ENCODE data around the gene KIF20B. TPM values are rescaled to one million over a fixed set of nuclear protein-coding genes. Genes with fewer than 3 reads are reported as not detected.

The KIF20B gene
- total and polyA plus RNA-seq, 9 donors: 2.4 to 9.3 (median 3.9) TPM

DNA sequence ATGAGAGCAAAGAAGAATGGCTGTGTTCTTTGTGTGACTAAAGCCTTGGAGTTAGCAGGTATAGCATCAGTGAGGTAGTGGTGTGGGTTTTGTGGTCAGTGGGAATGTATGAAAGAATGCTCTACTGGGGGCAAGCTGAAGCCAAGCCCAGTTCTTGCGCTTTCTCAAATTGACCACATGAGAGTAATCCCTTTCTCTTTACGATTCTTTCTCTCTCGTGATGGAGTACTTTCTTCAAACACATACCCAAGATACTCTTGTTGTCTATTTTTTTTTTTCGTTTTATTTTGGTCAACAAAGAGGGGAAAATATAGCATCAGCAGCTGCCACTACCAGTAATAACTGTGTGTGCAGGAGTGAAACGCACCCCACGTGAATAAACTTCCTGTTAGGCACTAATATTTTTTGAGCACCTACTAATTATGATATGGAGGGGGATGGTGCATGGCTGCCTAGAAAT lies 48.0 kb upstream of the KIF20B start:
- DNase-seq: no peak
- WGBS, 3 donors: 60 to 68% (median 67%) methylated on average over 6 of the region's 6 CpGs
- Histone ChIP-seq H3K9me3 (no peaks in the 10 kb centered on the region), H3K4me1 (ENCODE audit: insufficient read depth) (no peaks in the 10 kb centered on the region), H3K4me3 (no peak overlapping the region), H3K27ac (no peak overlapping the region), H3K36me3 (no peaks in the 10 kb centered on the region), H3K27me3 (no peaks in the 10 kb centered on the region)
- intact Hi-C loops (cut with DNase I): no loop called here
- no peak for TF ChIP-seq POLR2A (IDR thresholded peaks at IDR 0.05)

DNA sequence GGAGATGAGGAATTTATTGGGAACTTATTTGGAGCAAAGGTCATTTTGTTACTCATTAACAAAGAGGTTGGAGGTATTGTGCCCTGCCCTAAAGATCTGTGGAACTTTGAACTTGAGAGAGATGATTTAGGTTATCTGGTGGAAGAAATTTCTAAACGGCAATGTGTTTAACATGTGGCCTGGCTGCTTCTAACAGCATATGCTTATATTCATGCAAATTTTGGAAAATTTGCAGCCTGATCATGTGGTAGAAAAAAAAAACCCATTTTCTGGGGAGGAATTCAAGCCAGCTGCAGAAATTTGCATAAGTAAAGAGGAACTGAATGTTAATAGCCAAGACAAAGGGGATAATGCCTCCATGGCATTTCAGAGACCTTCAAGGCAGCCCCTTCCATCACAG lies 45.7 kb upstream of the KIF20B start:
- intact Hi-C loops (cut with DNase I): no loop called here
- WGBS, 3 donors: 79 to 91% (median 80%) methylated on average over 1 of the region's 1 CpG

DNA sequence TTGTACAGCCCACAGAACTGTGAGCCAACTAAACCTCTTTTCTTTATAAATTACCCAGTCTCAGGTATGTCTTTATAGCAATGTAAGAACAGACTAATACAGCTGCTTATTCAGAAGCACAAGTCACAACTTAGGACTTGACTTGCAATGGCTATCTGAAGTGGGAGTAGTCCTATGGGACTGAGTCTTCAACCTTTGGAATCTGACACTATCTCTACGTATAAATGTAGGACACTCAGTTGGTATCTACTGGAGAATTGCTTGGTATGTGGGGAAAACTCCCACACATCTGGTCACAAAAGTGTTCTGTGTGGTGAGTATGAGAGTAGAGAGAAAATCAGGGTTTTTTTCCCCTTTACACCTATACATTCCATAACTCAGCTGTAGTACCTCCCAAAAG lies 44.1 kb upstream of the KIF20B start:
- Histone ChIP-seq H3K27ac (no peak overlapping the region), H3K4me1 (ENCODE audit: insufficient read depth) (no peaks in the 10 kb centered on the region), H3K9me3 (no peaks in the 10 kb centered on the region), H3K4me3 (no peak overlapping the region), H3K36me3 (no peaks in the 10 kb centered on the region), H3K27me3 (no peaks in the 10 kb centered on the region)
- DNase-seq: no peak
- intact Hi-C loops (cut with DNase I): no loop called here
- TF ChIP-seq EP300 (IDR thresholded peaks at IDR 0.05) (no peak), POLR2A (IDR thresholded peaks at IDR 0.05) (no peak)
- TF ChIP-seq, protein P1, sequence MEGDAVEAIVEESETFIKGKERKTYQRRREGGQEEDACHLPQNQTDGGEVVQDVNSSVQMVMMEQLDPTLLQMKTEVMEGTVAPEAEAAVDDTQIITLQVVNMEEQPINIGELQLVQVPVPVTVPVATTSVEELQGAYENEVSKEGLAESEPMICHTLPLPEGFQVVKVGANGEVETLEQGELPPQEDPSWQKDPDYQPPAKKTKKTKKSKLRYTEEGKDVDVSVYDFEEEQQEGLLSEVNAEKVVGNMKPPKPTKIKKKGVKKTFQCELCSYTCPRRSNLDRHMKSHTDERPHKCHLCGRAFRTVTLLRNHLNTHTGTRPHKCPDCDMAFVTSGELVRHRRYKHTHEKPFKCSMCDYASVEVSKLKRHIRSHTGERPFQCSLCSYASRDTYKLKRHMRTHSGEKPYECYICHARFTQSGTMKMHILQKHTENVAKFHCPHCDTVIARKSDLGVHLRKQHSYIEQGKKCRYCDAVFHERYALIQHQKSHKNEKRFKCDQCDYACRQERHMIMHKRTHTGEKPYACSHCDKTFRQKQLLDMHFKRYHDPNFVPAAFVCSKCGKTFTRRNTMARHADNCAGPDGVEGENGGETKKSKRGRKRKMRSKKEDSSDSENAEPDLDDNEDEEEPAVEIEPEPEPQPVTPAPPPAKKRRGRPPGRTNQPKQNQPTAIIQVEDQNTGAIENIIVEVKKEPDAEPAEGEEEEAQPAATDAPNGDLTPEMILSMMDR (IDR thresholded peaks at IDR 0.05): no peak
- 29 to 53% (median 33%) methylated on average over 1 of the region's 1 CpG for WGBS, 3 donors

More for the DNA sequence above, 45.7 kb upstream of the KIF20B start:
- H3K9me3 ChIP-seq: no peaks in the 10 kb centered on the region
- no peak for DNase-seq
- no peak for TF ChIP-seq POLR2A (IDR thresholded peaks at IDR 0.05)
- TF ChIP-seq EP300 (IDR thresholded peaks at IDR 0.05): no peak
- TF ChIP-seq, protein P1 (IDR thresholded peaks at IDR 0.05): no peak
- no peaks in the 10 kb centered on the region for H3K36me3 ChIP-seq
- H3K27ac ChIP-seq: no peak overlapping the region
- H3K4me1 ChIP-seq (ENCODE audit: insufficient read depth): no peaks in the 10 kb centered on the region
- no peaks in the 10 kb centered on the region for H3K27me3 ChIP-seq
- H3K4me3 ChIP-seq: no peak overlapping the region

DNA sequence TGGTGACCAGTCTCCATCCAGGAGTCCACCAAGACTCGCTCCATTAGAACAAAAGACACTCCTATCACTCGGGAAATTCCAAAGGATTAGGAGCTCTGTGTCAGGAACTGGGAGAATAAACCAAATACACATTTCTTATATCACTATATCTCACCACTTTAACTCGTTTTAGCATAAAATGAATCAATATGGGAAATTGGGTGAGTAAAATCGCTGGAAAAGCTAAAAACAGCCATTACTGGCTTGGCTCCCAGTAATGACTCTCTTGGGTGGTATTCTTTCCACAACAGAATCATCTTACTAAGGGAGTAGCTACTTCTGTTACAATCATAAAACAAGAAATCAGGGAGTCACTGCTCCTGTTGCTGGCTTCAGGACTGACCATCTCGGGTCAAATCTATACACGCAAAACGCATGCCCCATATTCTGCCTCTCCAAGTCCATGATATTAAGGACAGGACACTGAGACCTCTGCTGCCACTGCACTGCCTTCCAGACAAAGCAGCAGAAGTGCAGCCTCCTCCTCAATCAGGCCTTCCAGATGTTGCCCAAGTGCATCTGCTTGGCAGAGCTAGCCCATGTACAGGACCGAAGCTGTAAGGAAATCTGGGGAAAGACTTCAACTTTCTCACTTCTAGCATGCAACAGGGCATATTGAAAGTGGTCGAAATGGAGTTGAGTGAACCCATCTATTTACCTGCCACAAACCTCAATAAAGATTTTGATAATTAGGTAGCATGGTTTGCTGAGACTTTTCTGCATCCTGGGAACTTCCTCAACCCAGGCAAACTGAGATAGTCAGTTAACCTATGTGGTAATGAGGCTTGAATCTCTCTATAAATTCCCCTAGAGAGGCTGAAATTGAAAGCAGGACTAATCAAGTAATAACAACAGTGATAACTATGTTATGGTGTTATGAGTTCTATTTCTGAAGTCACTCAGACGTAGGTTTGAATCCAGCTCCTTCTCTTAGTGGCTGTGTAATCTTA lies 42.0 kb upstream of the KIF20B start:
- no peaks in the 10 kb centered on the region for H3K27me3 ChIP-seq
- WGBS, 3 donors: 56 to 71% (median 61%) methylated on average over 10 of the region's 10 CpGs
- H3K36me3 ChIP-seq: no peaks in the 10 kb centered on the region
- no peak overlapping the region for H3K4me3 ChIP-seq
- no peaks in the 10 kb centered on the region for H3K9me3 ChIP-seq
- no peaks in the 10 kb centered on the region for H3K4me1 ChIP-seq (ENCODE audit: insufficient read depth)
- intact Hi-C loops (cut with DNase I): no loop called here
- DNase-seq: no peak
- H3K27ac ChIP-seq: no peak overlapping the region
- TF ChIP-seq EP300 (IDR thresholded peaks at IDR 0.05) (no peak), POLR2A (IDR thresholded peaks at IDR 0.05) (no peak)
- TF ChIP-seq, protein P1 (IDR thresholded peaks at IDR 0.05): no peak

DNA sequence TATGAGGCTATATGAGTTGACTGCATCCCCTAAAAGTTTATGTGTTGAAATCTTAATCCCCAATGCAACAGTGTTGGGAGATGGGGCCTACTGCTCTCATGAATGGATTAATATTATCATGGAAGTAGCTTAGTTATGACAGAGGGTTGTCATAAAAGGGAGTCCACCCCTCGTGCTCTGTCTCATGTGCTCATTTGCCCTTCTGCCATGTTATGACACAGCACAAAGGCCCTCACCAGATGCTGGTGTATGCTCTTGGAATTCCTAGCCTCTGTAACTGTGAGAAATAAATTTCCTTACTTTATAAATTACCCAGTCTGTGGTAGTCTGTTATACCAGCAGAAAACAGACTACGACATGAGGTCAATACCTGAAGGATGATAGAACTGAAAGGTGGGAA lies 38.8 kb upstream of the KIF20B start:
- Histone ChIP-seq H3K4me3 (no peak overlapping the region), H3K27me3 (no peaks in the 10 kb centered on the region), H3K4me1 (ENCODE audit: insufficient read depth) (no peaks in the 10 kb centered on the region), H3K36me3 (no peaks in the 10 kb centered on the region), H3K9me3 (no peaks in the 10 kb centered on the region), H3K27ac (no peak overlapping the region)
- 86 to 90% (median 89%) methylated on average over 2 of the region's 2 CpGs for WGBS, 3 donors
- no peak for DNase-seq
- TF ChIP-seq POLR2A (IDR thresholded peaks at IDR 0.05) (no peak), EP300 (IDR thresholded peaks at IDR 0.05) (no peak)
- TF ChIP-seq, protein P1 (IDR thresholded peaks at IDR 0.05): no peak
- intact Hi-C loops (cut with DNase I): no loop called here
